LNCAP (cell line): ENCODE data around the gene ROPN1.

Source experiments
- TF ChIP-seq, protein P1 (sequence below): fragments of 450-650 bp; IDR thresholded peaks from 2 replicates; pipeline ENCODE4 v1.5.1; 2017; ENCODE audit warnings: mild to moderate bottlenecking

Gene ROPN1

DNA sequence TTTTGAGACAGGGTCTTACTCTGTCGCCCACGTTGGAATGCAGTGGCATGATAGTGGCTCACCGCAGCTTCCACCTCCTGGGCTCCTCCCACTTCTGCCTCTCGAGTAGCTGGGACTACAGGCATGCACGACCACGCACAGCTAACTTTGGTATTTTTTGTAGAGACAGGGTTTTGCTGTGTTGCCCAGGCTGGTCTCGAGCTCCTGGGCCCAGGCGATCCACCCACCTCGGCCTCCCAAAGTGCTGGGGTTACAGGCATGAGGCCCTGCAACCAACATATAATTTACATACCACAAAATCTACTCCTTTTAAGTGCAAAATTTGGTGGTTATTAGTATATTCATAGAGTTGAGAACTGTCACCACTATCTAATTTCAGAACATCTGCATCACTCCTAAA lies 62.6 kb downstream of the ROPN1 start:
- TF ChIP-seq, protein P1, sequence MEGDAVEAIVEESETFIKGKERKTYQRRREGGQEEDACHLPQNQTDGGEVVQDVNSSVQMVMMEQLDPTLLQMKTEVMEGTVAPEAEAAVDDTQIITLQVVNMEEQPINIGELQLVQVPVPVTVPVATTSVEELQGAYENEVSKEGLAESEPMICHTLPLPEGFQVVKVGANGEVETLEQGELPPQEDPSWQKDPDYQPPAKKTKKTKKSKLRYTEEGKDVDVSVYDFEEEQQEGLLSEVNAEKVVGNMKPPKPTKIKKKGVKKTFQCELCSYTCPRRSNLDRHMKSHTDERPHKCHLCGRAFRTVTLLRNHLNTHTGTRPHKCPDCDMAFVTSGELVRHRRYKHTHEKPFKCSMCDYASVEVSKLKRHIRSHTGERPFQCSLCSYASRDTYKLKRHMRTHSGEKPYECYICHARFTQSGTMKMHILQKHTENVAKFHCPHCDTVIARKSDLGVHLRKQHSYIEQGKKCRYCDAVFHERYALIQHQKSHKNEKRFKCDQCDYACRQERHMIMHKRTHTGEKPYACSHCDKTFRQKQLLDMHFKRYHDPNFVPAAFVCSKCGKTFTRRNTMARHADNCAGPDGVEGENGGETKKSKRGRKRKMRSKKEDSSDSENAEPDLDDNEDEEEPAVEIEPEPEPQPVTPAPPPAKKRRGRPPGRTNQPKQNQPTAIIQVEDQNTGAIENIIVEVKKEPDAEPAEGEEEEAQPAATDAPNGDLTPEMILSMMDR, result no peak

DNA sequence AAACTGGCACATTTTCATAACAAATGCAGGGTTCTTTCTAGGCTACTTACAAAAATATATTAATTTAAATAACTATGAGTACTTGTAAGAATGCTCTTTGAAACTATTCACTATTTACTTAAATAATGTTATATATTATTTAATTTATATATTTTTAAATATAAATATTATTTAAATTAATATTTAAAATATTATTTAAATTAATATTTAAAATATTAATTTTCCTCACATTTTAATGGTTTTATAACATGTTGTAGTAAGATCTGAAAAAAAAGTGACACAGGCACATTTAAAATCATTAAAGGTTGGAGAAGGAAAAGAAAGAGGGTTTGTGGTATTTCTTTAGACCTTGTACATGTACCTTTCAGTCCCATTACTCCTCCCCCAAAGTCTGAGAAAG lies 65.5 kb downstream of the ROPN1 start:
- TF ChIP-seq, protein P1, result no peak

DNA sequence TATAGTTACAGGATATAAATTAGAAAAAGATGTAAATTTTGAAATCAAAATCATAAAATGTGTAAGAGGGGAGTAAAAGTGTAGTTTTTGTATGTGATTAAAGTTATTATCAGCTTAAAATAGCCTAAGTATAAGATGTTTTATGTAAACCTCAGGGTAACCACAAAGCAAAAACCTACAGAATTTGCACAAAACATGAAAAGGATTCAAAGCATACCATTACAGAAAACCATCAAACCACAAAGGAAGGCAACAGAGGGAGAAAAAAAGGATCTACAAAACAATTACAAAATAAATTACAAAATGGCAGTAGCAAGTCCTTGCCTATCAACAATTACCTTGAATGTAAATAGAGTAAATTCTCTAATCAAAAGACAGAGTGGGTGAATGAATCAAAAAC lies 71.1 kb downstream of the ROPN1 start:
- TF ChIP-seq, protein P1, result no peak

DNA sequence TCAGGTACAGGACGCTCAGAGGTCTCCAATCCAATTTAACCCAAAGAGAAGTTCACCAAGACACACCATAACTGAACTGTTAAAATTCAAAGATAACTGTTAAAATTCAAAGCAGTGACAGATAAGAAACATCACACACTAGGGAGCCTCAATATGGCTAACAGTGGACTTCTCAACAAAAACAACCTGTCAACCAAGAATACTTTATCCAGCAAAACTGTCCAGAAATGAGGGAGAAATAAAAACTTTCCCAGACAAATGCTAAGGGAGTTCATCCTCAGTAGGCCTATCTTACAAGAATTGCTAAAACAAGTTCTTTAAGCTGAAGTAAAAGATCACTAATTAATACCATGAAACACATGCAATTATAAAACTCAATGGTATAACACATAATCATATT lies 71.5 kb downstream of the ROPN1 start:
- TF ChIP-seq, protein P1, result no peak

DNA sequence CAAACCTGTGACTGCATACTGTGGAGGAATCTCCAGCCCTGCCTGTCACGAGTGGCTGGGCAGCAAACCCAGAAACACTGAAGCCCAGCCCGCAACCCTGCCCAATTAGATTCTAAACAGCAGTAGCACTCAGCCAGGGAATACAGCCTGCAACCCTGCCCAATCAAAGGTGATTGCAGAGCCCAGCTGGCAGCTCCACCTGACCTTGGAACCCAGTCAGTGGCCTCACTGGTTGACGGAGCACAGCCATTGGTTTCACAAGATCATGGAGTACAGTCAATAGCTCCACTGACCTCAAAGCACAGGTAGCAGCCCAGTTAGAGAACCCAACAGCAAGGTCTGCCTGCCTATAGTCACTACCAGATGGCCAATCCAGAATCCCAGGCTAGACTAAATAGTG lies 72.6 kb downstream of the ROPN1 start:
- TF ChIP-seq, protein P1, result no peak
